ENCODE results near the gene ABHD8.

- no peak for TF ChIP-seq CTCF (conservative IDR thresholded peaks at IDR 0.05; ENCODE audit: low read depth, low read length)
- no peak for TF ChIP-seq SMC3 (IDR thresholded peaks at IDR 0.05; ENCODE audit: low read depth, low read length)
- TF ChIP-seq RAD21 (IDR thresholded peaks at IDR 0.05; ENCODE audit: low read length), result no peak
These were observed 19.7 kb downstream of the ABHD8 start for GRCh38 chr19:17283504-17283996.

Data from IMR-90 (cell line).